ENCODE data around the gene SLC25A6.
"Not testable (repeated sequence)": the region's sequence is repeated elsewhere in the genome, so short reads cannot be mapped to it uniquely, and the experiment has no call there.

Gene SLC25A6

DNA sequence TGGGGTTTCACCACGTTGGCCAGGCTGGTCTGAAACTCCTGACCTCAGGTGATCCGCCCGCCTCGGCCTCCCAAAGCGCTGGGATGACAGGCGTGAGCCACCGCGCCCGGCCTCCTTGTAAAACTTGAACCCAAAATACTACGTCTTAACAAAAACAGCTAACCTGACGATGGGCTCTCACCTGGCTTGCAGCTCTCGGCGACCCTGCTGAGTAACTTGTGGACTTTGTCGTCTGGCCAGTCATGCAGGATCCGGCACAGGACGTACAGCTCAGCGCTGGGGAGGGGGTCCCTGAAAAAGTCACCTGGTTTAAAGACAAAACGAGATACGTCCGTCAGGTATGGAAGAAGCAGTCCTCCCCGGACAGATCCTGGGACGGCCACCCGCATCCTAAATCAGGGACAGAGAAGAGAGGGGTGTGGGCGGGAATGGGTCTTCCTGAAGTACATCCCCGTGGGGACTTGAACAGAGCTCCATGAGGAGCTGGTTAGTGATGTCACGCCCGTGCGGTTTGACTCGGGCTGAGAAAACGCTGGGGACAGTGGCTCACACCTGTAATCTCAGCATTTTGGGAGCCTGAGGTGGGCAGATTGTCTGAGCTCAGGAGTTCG is 20.7 kb upstream of the SLC25A6 start:
- no peak for DNase-seq

- DNase-seq: no peak
These were observed 19.4 kb upstream of the SLC25A6 start for GRCh38 chrX:1411326-1411725.

GRCh38 chrX:1407035-1407434 is 15.1 kb upstream of the SLC25A6 start:
- no peak for DNase-seq

GRCh38 chrX:1405769-1406168 is 13.9 kb upstream of the SLC25A6 start:
- not testable (repeated sequence) for DNase-seq

DNA sequence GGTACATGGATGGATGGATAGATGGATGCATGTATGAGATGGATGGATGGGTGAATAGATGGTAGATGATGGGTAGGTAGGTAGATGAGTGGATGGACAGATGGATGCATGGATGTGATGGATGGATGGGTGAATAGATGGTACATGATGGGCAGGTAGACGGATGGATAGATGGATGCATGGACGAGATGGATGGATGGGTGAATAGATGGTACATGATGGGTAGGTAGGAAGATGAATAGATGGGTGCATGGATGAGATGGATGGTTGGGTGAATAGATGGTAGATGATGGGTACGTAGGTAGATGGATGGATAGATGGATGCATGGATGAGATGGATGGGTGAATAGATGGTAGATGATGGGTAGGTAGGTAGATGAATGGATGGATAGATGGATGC is 12.0 kb upstream of the SLC25A6 start:
- DNase-seq: not testable (repeated sequence)

GRCh38 chrX:1403228-1403627 is 11.3 kb upstream of the SLC25A6 start:
- DNase-seq: no peak

DNA sequence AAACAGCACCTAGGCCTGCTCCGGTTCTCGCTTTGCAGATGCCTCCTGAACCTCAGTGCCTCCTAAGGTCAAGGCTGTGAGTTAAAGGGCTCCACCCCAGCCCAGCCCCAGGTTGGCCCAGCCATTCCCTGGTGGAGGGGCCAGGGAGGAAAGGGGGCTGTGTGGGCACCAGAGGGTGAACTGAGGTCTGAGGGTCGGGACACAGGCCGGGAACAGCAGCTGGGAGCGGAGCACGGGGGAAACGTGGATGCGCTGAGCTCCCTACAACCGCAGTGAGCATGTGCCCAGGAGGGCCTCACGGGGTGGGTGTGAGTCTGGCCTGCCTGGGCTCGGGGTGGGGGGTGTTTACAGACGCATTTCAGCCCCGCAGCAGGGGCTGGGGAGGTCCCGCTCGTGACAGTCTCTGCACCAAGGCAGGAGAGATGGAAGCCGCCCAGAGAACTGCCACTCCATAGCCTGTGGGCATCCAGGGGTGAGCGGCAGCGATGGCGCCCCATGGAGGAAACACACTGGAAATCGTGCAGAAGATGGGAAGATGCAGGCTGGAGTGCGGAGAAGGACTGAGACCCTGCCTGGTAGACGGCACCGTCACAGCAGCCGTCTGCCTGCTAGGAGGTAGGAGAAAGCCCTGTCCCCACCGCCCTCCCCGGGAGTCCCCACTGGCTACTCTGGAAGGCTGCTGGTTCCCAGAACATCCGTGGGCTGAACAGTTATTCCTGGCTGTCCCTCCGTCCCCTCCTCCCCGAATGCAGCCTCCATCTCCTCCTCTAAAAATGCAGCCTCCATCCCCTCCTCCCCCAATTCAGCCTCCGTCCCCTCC is 9.9 kb upstream of the SLC25A6 start:
- DNase-seq: no peak

DNA sequence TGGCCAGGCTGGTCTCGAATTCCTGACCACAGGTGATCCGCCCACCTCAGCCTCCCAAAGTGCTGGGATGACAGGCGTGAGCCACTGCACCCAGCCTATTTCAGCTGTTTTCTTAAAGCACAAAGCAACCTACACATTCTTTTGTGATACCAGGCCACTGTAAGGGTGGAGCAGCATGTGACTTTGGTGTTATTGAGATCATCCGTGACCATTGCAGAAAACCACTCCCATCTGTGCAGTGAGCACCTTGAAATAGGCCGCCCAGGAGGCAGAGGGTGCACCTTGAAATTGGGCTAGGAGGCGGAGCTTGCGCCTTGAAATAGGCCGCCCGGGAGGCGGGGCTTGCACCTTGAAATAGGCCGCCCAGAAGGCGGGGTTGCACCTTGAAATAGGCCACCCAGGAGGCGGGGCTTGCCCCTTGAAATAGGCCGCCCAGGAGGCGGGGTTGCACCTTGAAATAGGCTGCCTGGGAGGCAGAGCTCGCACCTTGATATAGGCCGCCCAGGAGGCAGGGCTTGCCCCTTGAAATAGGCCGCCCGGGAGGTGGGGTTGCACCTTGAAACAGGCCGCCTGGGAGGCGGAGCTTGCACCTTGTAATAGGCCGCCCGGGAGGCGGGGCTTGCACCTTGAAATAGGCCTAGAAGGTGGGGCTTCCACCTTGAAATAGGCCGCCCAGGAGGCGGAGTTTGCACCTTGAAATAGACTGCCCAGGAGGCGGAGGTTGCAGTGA is 9.0 kb upstream of the SLC25A6 start:
- no peak for DNase-seq

- DNase-seq: no peak
These were observed 8.1 kb upstream of the SLC25A6 start for GRCh38 chrX:1400049-1400448.

- DNase-seq: no peak
These were observed 6.8 kb upstream of the SLC25A6 start for GRCh38 chrX:1398431-1399340.

DNA sequence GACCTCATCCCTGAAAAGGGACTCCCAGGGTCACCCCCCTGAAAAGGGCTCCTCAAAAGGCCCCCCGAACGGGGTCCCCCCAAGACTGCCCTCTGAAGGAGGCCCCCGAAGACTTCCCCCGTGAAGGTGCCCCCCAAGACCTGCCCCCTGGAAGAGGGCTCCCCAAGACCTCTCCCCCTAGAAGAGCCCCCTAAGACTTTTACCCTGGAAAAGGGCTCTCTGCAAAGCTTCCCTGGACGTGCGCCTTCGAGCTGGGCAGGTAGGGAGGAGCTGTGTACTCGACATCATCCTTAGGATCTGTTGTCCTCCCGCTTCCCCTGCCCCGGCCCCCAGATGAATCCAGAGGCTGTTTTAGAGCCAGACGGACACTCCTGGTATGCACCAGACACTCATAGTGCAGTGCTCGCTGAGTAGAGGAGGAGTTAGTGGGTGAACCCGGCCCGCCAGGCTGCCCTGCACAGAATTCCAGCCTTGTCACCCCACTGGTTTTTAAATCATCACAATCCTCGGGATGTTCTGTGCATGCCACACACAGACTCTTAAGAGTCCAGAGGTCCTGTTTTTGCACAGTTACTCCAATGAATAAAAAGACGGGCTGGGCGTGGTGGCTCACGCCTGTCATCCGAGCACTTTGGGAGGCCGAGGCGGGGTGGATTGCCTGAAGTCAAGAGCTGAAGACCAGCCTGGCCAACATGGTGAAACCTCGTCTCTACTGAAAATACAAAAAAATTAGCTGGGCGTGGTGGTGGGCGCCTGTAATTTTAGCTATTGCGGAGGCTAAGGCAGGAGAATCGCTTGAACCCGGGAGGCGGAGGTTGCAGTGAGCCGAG is 5.7 kb upstream of the SLC25A6 start:
- no peak for DNase-seq

DNA sequence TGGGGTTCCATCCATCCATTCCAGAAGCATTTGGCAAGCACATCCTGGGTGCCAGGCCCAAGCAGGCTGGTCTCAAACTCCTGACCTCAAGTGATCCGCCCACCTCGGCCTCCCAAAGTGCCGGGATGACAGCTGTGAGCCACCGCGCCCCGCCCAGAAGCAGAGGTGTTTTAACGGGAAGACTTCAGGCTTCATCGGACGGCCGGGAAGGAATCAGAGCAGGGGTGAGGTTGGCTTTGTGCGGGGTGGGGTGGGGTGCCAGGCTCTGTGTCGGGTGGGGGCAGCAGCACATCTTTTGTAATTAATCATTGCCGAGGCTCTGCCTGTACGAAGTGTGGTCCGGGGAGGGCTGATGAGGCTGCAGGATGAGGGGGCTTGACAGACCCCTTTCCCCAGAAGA is 5.1 kb upstream of the SLC25A6 start:
- DNase-seq: no peak

DNA sequence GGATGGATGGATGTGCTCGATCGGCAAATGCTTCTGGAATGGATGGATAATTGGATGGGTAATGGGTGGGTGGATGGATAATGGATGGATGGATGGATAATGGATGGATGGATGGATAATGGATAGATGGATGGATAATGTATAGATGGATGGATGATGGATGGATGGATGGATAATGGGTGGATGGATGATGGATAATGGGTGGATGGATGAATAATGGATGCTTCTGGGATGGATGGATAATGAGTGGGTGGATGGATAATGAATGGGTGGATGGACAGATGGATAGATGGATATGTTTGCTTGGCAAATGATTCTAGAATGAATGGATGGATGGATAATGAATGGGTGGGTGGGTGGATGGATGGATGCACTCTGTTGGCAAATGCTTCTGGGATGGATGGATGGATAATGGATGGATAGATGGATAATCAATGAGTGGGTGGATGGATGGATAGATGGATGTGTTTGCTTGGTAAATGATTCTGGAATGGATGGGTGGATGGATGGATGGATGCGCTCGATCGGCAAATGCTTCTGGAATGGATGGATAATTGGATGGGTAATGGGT is 3.8 kb upstream of the SLC25A6 start:
- DNase-seq: no peak

DNA sequence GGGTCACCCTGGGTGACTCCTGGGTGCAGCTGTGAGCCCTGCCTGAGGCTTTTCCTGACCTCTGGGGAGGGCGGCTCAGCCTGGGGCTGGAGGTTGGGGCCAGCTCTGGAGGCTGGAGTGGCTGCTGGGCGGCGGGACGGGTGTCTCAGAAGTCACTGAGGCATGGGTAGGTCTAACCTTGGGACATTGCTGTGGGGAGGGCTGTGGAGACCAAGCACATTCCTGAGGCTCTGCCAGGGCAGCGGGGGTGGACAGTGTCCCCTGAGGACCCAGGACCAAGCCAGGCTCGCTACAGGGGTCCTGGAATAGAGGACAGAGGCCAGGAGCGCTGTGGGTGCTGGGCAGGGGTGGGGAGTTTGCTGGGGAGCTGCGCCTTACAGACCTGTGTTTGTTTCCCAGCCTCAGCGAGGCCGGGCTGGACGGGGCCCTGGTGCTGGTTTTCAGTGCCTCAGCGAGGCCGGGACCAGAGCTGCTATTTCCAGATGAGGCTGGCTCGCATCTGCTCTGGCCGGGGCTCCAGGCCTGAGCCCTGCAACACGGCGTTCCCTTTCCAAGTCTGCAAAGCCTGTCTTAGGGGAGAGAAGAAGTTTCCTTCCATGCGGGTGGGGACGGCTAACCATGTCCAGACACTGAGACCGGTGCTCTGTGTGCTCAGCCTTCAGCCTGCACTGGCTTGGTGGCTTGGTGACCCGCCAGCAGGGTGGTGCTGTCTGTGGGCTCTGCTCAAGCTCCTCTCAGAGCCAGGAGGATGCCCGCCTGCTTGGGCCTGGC is 3.0 kb upstream of the SLC25A6 start:
- DNase-seq: no peak

DNA sequence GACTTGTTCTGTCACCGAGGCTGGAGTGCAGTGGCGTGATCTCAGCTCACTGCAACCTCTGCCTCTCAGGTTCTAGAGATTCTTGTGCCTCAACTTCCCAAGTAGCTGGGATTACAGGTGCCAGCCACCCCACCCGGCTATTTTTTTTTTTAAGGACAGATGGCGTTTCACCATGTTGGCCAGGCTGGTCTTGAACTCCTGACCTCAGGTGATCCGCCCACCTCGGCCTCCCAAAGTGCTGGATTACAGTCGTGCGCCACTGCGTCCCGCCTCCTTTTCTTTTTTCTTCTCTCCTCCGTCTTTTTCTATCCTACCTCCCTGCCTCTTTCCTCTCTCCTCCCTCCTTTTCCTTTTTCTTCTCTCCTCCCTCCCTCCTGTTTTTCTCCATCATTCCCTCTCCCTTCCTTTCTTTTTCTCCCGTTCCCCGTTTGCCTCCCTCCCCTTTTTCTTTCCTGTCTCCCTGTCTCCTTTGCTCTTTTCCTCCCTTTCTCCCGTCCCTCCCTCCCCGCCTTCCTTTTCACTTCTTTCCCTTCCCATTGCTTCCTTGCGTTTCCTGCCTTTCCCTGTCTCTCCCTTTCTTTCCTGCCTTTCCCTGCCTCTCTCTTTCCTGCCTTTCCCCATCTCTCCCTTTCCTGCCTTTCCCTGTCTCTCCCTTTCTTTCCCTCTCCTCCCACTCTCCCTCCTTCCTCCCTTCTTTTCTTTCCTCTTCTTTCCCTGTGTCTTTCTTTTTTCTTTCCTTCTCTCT is 2.1 kb upstream of the SLC25A6 start:
- DNase-seq: no peak

GRCh38 chrX:1392376-1393068 is 609 bp upstream of the SLC25A6 start:
- peak; percentile 83 for DNase-seq

DNA sequence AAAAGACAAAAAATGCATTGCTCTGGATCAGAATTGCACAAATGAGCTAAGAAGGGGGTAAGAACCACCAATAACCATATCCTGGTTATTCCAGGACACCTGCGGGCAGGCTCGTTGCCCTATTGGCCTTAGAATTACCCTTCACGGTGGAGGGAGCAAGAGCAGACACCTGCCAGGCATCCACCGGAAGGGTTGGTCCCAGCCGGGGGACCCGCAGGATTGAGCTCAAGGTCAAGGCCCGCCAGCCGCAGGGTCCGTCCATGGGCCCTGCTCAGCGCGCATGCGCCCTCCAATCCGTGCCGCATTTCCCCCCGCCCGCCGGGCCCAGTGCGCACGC is 575 bp downstream of the SLC25A6 start:
- no peak for DNase-seq

DNA sequence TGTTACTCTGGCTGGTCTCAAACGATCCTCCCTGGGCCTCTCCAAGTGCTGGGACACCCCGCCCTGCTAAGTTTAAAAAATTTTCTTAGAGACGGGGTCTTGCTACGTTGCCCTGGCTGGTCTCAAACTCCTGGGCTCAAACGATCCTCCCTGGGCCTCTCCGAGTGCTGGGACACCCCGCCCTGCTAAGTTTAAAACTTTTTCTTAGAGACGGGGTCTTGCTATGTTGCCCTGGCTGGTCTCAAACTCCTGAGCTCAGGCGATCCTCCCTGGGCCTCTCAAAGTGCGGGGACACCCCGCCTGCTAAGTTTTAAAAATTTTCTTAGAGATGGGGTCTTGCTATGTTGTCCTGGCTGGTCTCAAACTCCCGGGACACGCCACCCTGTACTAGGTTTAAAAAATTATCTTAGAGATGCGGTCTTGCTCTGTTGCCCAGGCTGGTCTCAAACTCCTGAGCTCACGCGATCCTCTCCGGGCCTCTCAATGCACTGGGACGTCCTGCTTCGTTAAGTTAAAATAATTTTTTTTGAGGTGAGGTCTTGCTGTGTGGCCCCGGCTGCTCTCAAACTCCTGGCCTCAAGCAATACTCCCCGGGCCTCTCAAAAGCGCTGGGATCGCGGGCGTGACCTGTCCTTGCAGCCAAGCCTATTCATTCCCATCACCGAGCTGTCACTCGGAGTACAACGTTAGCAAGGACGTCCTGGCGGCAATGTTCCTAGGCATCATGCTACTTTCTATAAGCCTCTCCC is 1.1 kb downstream of the SLC25A6 start:
- no peak for DNase-seq

DNA sequence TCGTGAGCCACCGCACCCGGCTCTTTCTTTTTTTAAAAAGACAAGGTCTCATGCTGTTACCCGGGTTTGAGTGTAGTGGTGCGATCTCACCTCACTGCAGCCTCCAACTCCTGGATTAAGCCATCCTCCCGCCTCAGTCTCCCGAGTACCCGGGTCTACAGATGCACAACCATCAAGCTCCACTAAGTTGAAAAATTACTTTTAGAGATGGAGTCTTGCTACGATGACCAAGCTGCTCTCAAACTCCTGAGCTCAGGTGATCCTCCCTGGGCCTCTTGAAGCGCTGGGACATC is 2.0 kb downstream of the SLC25A6 start:
- DNase-seq: no peak

All from fibroblast of skin of scalp (primary cell).